Stomach (tissue), 4 donors: ENCODE measurements around the gene POMT1.

Experiments
- CTCF ChIP-seq, 7 experiments: fragments of 450-650 bp in 4 of 7; fragments of 200-600 bp in 3 of 7; sonication (generic) in 3 of 7; IDR thresholded peaks; one replicate each; pipeline ENCODE4 v1.5.1; 2016 to 2019; ENCODE audit warnings: antibody characterized with exemption in 7 of 7, control low read depth in 2 of 7, mild to moderate bottlenecking in 1 of 7
- EP300 ChIP-seq: sonication (generic); formaldehyde crosslinking; IDR thresholded peaks from one replicate; pipeline ENCODE4 v1.6.1; 2017; ENCODE audit warnings: antibody characterized with exemption
- POLR2A ChIP-seq, 4 donors: fragments of 450-650 bp; IDR thresholded peaks; one replicate each; pipeline ENCODE4 v1.6.1; 2016; ENCODE audit warnings: antibody characterized with exemption in 4 of 4, control low read depth in 2 of 4, mild to moderate bottlenecking in 1 of 4, moderate library complexity in 1 of 4
- POLR2AphosphoS5 ChIP-seq, 3 donors: sonication (generic); formaldehyde crosslinking; IDR thresholded peaks; one replicate each; pipeline ENCODE4 v1.6.1; 2016; ENCODE audit warnings: antibody characterized with exemption in 3 of 3

- TF ChIP-seq CTCF (IDR thresholded peaks at IDR 0.05) (no peak), EP300 (no peak), POLR2A (IDR thresholded peaks at IDR 0.05) (no peak), POLR2AphosphoS5 (IDR thresholded peaks at IDR 0.05) (no peak)
These were observed 15.7 kb upstream of the POMT1 start for GRCh38 chr9:131487001-131487400.
